Left kidney (tissue), 2 donors: Measurements from ENCODE around the gene EPHX1. TPM values are rescaled to one million over a fixed set of nuclear protein-coding genes. Genes with fewer than 3 reads are reported as not detected.
A peak's percentile ranks its signal among the peaks of the same experiment; 100 is the strongest.
"Not testable (repeated sequence)": the region's sequence is repeated elsewhere in the genome, so short reads cannot be mapped to it uniquely, and the experiment has no call there.

Experiments
- DNase-seq: peaks from one replicate; pipeline ENCODE4 v3.0.0-alpha.2; 2013
- polyA plus RNA-seq: library from polyadenylated mRNA; unstranded; fragments of 120-200 nt; gene quantifications from one replicate; pipeline ENCODE4 v1.2.1, GENCODE V29; 2013; ENCODE audit not compliant: insufficient read length

Gene EPHX1
- polyA plus RNA-seq, 1 donor = 59.0 TPM

DNA sequence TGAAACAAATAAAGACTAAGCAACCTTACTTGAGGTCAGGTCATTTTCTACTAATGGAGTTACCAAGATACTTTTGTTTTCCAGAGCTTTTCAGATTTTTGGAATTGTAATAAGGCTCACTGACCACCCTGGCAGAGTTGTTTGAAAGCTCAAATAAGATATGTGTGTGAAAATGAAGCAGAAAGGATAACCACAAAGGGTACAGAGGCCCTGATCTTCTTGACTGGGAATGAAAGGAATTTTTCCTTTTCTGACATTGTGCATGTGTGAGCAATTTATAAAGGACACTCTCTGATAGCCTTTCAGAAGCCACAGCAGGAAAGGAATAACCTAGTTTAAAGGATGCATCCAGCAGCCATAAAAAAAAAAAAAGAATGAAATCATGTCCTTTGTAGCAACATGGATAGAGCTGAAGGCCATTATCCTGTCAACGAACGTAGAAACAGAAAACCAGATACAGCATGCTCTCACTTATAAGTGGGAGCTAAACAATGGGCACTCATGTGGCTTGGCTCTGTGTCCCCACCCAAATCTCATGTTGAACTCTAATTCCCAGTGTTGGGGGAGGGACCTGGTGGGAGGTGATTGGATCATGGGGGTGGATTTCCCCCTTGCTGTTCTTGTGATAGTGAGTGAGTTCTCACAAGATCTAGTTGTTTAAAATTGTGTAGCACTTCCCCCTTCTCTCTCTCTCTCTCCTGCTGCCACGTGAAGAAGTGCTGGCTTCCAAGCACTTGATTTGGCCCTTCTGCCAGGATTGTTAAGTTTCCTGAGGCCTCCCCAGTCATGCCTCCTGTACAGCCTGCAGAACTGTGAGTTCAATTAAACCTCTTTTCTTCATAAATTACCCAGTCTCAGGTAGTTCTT, 35.4 kb upstream of the EPHX1 start:
- no peak for DNase-seq

DNA sequence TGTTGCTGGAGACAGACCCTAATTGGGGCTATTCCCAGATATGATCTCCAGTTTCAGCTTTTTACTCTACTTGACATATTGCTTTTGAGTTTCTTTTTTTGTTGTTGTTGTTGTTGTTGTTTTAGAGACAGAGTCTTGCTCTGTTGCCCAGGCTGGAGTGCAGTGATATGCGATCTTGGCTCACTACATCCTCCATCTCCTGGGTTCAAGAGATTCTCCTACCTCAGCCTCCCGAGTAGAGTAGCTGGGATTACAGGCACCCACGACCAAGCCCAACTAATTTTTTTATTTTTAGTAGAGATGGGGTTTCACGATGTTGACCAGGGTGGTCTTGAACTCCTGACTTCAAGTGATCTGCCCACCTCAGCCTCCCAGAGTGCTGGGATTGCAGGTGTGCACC, 33.6 kb upstream of the EPHX1 start:
- no peak for DNase-seq

GRCh38 chr1:225777058-225777582, 32.8 kb upstream of the EPHX1 start:
- DNase-seq = no peak

DNA sequence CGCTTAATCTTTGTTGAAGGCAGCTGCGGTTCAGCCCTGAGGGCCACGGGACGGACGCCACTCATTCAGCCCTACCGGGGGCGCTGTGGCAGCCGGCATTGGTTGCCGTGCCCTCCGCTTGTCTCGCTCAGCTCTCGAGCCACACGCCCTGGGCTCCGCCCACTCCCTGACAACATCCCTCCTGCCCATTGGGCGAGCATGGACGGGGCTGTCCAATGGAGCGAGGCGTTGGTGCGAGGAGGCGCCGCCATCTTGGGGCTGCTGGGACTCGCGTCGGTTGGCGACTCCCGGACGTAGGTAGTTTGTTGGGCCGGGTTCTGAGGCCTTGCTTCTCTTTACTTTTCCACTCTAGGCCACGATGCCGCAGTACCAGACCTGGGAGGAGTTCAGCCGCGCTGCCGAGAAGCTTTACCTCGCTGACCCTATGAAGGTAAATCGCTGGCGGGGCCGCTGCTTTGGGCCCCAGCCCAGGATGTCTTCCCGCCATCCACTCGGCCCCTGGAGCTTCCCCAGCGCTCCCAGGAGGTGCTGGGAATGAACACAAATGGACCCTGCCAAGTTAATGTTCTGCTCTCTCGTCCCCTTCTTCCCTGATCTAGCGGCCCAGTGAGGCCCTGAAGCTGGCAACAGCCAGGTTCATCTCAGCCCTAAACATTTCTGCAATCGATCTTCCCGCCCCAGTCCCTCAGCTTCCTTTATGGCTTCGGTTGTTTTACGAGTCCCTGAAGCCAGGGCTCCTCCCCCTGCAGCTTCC, 32.2 kb upstream of the EPHX1 start, which contains the start of gene SRP9:
TSS of gene SRP9 (plus strand) at position 244 of the 754 bp plus-strand sequence. CDS start at position 359, 115 bp downstream.
- peak; percentile 99 for DNase-seq

- DNase-seq = no peak
These were observed 31.6 kb upstream of the EPHX1 start for GRCh38 chr1:225778337-225778669.

DNA sequence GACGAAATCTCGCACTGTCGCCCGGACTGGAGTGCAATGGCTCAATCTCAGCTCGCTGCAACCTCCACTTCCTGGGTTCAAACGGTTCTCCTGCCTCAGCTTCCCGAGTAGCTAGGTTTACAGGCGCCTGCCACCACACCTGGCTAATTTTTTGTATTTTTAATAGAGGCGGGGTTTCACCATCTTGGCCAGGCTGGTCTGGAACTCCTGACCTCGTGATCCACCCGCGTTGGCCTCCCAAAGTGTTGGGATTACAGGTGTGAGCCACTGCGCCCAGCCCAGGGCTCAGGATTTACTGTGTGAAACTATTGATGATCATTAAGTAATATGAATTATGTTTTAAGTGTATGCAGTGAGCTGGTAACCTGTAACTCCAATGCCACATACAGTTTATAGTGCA, 30.8 kb upstream of the EPHX1 start:
- DNase-seq = not testable (repeated sequence)

GRCh38 chr1:225780134-225780533, 29.8 kb upstream of the EPHX1 start:
- no peak for DNase-seq

GRCh38 chr1:225780630-225781029, 29.3 kb upstream of the EPHX1 start:
- no peak for DNase-seq

- DNase-seq = not testable (repeated sequence)
These were observed 20.8 kb upstream of the EPHX1 start for GRCh38 chr1:225789142-225789541.

DNA sequence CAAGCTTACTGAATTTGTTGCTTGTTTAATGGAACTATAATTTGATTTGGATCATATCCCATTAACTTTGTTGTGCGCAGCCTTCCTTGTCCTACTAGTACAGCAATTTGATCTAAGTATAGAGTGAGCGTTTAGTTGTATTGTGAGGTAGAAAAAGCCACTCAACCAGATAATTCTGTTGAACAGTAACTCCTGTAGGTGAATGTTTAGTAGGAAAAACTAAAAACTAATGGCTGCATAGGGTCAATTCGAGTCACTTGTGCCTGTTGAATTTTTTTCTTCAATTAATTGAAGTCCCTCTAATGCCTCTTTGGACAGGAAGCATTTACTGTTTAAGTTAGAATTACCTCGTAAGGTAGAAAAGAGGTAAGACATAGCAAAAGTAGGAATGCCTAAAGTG, 15.0 kb upstream of the EPHX1 start:
- DNase-seq = no peak

- not testable (repeated sequence) for DNase-seq
These were observed 13.8 kb upstream of the EPHX1 start for GRCh38 chr1:225796097-225796496.

DNA sequence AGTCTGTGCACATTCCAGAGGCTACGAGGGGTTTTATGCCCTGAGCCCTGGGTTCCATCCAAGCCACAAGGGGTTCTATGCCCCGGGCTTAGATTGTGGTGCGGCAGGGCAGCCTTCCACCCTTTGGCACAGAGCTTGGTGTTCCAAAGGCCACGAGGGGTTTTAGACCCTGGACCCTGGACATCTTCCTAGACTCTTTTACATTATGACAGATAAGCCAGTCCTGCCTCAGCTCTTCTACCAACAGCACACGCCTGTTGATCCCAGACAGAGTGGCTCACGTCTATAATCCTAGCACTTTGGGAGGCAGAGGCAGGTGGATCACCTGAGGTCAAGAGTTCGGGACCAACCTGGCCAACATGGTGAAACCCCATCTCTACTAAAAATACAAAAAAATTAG, 8.8 kb upstream of the EPHX1 start:
- not testable (repeated sequence) for DNase-seq

GRCh38 chr1:225806249-225806648, 3.7 kb upstream of the EPHX1 start:
- DNase-seq = no peak

- not testable (repeated sequence) for DNase-seq
These were observed 3.2 kb upstream of the EPHX1 start for GRCh38 chr1:225806736-225807135.

- no peak for DNase-seq
These were observed 1.8 kb upstream of the EPHX1 start for GRCh38 chr1:225808136-225808535.

GRCh38 chr1:225810579-225811538, 935 bp downstream of the EPHX1 start:
- DNase-seq = not testable (repeated sequence)

- no peak for DNase-seq
These were observed 1.9 kb downstream of the EPHX1 start for GRCh38 chr1:225811622-225812487.

GRCh38 chr1:225812488-225813213, 2.7 kb downstream of the EPHX1 start:
- DNase-seq = no peak

DNA sequence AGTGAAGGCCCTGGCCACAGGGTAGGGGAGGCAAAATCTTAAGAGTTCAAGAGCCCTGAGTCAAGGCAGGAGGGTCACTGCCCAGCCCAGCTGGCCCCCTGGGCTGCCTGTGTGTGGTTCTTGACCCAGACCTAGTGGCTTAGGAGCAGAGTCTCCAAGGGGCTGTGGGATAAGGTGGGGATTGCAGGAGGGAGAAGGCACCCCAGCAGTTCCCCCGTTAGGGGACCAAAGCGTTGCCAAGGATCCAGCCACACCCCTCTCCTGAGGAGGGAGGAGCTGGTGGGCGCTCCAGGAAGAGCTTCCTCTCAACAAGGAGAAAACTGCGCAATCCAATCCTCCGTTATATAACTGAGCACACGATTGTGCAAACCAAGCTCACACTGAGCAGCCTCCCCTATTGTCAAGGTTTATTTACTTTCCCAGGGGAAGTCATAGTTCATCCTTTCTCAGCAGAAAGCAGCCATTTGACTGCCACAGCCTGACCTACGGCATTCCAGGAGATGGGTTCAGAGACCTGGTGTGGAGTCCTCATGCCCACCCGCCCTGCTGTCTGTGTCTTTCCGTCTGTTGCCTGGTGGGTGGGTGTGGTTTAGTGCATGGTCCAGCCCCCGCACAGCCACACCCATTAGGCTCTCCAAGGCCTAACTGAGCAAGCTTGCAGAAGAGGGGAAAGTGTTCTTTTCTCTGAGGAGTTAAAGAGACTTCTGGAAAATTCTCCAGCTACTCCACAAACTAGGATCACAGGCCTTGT, 3.5 kb downstream of the EPHX1 start:
- DNase-seq = no peak
